ENCODE data around the gene PDCD1.
"Not testable (repeated sequence)": the region's sequence is repeated elsewhere in the genome, so short reads cannot be mapped to it uniquely, and the experiment has no call there.

PDCD1 gene

DNA sequence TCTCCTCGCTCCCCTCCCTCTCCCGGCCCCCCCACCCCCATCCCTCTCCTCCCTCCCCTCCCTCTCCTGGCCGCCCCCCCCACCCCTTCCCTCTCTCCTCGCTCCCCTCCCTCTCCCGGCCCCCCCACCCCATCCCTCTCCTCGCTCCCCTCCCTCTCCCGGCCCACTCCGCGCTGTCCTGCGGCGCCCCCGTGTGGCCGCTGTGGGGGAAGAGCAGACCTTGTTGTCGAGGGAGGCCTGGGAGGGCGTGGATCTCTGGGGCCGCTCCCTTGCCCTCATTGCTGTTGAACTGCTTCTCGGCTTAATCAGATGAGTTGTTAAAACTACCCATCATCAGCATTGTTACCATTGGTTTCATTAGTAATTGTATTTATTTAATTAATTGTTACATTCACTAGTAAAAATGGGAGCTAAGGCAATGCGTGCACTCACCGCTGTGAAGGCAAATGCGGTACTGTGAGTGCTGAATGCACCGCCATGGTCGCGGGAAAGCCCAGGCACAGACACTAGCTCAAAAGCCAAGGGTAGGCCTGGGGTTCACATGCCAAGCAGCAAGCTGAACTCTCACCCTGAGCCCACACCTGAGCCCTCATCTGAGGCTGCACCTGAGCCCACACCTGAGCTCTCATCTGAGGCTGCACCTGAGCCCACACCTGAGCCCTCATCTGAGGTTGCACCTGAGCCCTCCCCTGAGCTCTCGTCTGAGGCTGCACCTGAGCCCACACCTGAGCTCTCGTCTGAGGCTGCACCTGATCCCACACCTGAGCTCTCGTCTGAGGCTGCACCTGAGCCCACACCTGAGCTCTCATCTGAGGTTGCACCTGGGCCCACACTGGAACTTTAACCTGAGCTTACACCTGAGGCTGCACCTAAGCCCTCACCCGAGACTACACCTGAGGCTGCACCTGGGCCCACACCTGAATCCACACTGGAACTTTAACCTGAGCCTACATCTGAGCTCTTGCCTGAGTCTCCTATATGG is 19.6 kb upstream of the PDCD1 start:
- peak; percentile 57 for DNase-seq (ENCODE audit: low spot score)

DNA sequence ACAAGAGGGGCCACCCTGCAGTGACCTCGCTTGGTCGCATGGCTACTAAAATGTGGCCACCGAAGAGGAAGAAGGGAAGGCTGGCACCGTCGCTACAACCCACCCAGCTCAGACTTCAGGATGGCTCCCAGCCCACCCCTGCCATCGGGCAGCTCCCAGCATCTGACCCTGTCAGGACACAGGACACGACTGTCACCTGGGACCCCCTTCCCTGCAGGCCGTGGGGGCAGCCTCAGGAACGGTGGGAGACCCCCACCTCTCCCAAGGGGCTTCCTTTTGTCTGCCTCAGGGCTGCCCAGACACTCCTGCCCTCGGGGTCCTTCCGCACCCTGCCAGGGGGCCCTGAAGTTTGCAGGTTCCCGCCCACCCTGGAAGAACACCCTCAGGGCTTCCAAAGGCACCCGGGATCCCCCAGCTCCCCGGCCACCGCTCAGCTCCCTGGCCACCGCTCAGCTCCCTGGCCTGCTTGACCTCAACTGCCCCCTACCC is 18.5 kb upstream of the PDCD1 start:
- DNase-seq (ENCODE audit: low spot score), result no peak

GRCh38 chr2:241876528-241877196 is 18.0 kb upstream of the PDCD1 start:
- DNase-seq (ENCODE audit: low spot score), result no peak

DNA sequence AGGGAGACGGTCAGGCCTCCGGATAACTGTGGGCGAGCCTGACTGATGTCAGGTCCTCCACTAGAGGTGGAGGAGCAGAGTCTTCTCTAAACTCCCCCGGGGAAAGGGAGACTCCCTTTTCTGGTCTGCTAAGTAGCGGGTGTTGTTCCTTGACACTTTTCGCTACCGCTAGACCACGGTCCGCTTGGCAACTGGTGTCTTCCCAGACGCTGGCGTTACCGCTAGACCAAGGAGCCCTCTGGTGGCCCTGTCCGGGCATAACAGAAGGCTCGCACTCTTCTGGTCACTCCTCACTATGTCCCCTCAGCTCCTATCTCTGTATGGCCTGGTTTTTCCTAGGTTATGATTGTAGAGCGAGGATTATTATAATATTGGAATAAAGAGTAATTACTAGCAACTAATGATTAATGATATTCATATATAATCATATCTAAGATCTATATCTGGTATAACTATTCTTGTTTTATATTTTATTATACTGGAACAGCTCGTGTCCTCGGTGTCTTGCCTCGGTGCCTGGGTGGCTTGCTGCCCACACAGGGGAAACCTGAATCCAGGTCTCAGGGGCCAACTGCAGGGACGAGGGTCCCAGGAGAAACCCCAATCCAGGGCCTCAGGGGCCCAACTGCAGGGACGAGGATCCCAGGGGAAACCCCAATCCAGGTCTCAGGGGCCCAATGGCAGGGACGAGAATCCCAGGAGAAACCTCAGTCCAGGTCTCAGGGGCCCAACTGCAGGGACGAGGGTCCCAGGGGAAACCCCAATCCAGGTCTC is 17.2 kb upstream of the PDCD1 start:
- DNase-seq (ENCODE audit: low spot score), result not testable (repeated sequence)

- no peak for DNase-seq (ENCODE audit: low spot score)
These were observed 15.7 kb upstream of the PDCD1 start for GRCh38 chr2:241874277-241874925.

DNA sequence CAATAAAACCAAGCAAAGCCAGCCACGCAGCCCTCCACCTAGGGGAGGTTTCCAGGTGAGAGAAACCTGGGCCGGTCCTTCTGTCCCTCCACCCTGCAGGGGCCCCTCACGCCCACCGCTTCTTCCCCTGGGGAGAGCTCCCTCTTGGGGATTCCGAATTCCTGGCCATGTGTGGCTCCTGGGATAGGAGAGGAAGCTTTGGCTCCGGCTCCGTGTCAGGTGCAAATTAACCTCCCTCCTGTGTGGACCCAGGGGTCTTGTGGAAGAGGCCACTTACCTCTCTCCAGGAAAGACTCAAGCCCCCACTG is 15.1 kb upstream of the PDCD1 start:
- no peak for DNase-seq (ENCODE audit: low spot score)

DNA sequence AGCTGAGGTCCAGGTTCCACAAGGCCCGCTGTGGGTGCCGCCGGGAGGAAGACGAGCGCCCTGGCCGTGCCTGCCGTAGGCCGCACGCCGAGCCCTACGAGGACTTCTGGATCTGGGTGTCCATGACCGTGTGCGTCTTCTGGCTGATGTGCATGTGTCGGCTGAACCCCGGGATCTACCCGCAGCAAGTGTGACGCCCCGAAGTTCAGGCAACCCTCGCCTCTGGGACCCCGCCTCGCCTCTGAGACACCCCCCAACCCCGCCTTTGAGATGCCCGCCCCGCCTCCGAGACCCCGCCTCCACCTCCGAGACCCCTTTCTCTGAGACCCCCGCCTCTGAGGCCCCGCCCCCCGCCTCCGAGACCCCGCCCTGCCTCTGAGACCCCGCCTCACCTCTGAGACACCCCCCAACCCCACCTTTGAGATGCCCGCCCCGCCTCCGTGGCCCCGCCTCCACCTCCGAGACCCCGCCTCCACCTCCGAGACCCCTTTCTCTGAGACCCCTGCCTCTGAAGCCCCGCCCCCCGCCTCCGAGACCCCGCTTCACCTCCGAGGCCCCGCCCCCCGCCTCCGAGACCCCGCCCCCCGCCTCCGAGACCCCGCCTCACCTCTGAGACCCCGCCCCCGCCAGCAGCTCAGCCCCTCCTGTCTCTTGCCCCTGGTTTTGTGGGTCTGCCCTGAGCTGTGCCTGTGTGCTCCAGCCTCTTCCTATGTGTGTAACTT is 14.5 kb upstream of the PDCD1 start:
- no peak for DNase-seq (ENCODE audit: low spot score)

DNA sequence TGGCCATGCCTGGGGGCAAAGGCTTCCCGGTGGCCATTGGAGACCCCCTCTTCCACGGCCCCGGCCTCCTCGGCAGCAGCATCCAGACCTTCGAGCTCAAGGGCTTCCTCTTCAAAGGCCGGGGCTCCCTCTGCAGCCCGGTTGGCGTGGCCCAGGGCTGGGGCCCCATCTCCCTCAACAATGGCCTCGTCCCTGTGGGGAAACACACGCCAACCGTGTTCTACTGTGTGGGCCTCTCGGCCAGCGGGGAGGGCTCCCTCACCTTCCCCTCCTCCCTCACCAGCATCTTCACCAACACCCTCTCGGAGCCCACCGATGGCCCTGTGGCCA is 13.6 kb upstream of the PDCD1 start:
- no peak for DNase-seq (ENCODE audit: low spot score)

GRCh38 chr2:241871538-241872312 is 13.0 kb upstream of the PDCD1 start:
- DNase-seq (ENCODE audit: low spot score), result no peak

GRCh38 chr2:241870611-241871537 is 12.2 kb upstream of the PDCD1 start:
- DNase-seq (ENCODE audit: low spot score), result no peak

DNA sequence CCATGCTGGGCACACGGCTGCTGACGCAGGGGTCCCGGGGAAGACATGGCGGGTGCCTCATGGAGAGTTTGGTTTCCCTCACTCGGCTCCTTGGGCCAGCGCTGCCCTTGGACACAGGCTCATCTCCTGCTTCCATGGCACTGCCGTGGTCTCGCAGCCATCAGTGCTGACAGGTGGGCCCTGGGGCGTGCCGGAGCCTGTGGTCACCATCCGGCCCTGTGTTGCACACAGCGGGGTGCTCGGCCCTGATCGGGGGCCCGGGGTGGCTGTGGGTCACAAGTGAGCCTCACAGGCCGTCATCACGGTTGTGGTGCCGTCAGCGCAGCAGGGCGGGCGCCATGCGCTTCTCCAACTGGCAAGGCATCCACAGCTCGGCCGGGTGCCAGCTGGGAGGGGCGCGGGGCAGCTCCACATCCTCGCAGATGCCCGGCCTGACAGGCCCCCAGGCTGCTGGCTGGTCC is 11.4 kb upstream of the PDCD1 start:
- no peak for DNase-seq (ENCODE audit: low spot score)

DNA sequence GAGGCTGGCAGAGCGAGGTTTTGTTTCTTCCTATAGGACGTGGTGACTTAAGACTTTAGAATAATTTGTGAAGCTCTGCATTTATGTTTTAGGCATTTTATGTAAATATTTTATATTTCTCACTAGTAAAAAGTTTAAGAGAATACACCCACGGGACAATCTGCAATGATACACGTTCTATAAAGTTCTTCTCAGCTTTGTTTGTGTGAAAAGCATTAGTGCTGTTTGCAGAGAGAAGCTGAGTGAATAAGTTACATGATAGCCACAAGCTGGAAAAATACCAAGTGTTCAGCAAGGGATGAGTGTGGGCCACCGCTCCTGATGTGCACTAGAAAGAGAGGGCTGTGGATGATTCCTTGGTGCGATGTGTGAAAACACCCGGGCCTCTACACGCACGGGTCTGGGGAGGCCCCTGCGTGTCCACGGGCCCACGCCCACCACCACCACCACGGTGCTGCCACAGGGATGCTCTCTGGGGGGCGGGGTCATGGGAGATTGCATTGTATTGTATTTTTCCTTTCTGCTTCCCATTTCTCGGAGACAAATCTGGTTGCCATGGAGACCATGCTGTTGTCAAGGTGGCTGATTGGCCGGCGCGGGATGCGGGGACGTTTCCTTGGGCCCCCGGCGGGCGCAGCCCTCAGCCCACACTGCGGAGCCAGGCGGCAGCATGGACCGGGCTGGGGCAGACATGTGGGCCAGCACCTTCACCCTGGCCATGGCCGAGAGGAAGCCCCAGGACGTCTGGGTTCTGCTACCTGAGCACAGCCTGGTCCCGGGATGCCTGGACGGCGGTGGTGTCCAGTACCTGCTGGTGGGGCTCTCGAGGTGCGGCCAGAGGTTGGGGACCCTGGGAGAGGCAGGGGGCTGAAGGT is 10.6 kb upstream of the PDCD1 start, which contains the start of gene RTP5:
RTP5 (plus strand) TSS at position 643 of the 875 bp plus-strand sequence; CDS start at position 671, 28 bp downstream.
- DNase-seq (ENCODE audit: low spot score), result no peak

GRCh38 chr2:241868661-241869081 is 10.0 kb upstream of the PDCD1 start:
- no peak for DNase-seq (ENCODE audit: low spot score)

DNA sequence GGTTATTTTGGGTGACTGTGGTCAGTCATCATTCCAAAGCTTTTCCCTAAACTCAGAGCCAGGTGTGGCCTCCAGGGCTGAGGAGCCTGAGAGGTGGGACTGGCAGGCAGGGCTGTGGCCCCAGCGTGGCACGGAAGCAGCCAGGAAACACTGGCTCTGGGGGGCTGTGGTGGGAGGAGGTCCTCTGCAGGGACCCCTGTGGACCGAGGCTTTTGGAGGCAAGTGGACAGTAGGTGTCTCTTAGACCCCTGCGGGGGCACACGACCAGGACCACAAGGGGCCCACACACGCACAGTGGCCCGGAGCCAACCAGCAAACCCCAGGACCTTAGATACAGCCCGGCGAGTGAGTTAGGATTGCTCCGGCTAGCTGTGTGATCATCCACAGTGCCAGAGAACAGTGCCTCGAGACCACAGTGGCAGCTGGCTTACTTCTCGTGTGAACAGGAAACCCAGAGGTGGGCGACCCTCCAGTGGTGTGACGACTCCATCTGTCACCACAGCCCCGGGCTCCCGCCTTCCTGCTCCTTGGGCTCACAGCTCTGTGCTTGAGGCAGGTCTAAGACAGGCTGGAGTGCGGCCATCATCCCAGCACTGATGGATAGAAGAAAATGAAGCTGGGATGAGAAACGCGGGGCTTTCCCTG is 9.2 kb upstream of the PDCD1 start:
- DNase-seq (ENCODE audit: low spot score), result no peak

DNA sequence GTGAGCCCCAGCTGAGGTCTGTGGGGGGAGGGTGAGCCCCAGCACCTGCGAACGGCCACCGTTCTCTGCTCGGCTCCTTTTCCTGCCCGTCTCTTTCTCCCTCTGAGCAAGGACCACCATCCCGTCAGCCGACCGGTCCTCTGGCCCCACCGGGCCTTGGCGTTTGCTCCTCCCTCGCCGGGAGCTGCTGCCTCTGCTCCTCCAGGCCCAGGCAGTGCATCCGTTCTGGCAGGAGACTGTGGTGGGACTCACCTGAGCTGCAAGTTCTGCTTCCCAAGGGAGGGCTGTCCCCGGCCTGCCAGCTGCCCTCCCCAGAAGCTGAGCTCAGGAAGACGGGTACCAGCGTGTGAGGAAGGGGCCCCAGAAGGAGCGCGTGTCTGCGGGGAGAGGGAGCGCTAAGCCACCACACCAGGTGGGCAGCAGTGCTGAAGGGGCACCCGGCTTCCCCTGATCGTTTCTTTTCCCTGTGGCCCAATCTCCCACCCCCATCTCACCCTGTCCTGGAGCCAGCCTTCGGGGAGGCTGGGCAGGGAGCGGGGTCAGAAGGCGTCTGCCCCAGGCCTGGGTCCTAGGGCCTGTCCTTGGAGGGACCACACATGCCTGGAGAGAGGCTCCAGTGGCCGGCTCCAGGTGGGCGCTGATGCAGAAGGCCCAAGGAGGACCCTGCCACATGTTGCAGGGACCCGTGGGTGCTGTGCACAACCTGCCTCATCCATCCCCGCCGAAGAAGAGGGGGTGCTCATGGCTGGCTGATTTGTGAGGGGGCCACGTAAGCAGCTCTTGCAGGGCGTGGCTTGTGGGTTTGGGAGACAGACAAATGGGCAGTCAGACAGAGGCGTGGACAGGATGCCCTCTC is 8.3 kb upstream of the PDCD1 start:
- no peak for DNase-seq (ENCODE audit: low spot score)

- DNase-seq (ENCODE audit: low spot score), result no peak
These were observed 7.5 kb upstream of the PDCD1 start for GRCh38 chr2:241865957-241866789.

Measured in SW480 (cell line).